ENCODE results near the gene TRIOBP.
"Not testable (repeated sequence)": the region's sequence is repeated elsewhere in the genome, so short reads cannot be mapped to it uniquely, and the experiment has no call there.

- TF ChIP-seq, protein P1, sequence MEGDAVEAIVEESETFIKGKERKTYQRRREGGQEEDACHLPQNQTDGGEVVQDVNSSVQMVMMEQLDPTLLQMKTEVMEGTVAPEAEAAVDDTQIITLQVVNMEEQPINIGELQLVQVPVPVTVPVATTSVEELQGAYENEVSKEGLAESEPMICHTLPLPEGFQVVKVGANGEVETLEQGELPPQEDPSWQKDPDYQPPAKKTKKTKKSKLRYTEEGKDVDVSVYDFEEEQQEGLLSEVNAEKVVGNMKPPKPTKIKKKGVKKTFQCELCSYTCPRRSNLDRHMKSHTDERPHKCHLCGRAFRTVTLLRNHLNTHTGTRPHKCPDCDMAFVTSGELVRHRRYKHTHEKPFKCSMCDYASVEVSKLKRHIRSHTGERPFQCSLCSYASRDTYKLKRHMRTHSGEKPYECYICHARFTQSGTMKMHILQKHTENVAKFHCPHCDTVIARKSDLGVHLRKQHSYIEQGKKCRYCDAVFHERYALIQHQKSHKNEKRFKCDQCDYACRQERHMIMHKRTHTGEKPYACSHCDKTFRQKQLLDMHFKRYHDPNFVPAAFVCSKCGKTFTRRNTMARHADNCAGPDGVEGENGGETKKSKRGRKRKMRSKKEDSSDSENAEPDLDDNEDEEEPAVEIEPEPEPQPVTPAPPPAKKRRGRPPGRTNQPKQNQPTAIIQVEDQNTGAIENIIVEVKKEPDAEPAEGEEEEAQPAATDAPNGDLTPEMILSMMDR (conservative IDR thresholded peaks at IDR 0.05; ENCODE audit: low read length): not testable (repeated sequence)
- not testable (repeated sequence) for TF ChIP-seq EZH2phosphoT487 (IDR thresholded peaks at IDR 0.05; ENCODE audit: borderline replicate concordance, low read depth, low read length)
Observed at GRCh38 chr22:37656583-37656982, 40.3 kb upstream of the TRIOBP start.
